Measurements from ENCODE around the gene SCARF2. TPM values are rescaled to one million over a fixed set of nuclear protein-coding genes. Genes with fewer than 3 reads are reported as not detected.
A peak's percentile ranks its signal among the peaks of the same experiment; 100 is the strongest.

SCARF2 gene
- total RNA-seq, 2 donors from 2014 or later = 49.4 to 108 TPM

- no peak for DNase-seq (ENCODE audit: low spot score)
- ATAC-seq (ENCODE audit: insufficient number of reproducible peaks, low FRiP score, low read depth) = no peak
These were observed 2.0 kb downstream of the SCARF2 start for GRCh38 chr22:20435436-20436306.

GRCh38 chr22:20434773-20435172, 2.9 kb downstream of the SCARF2 start:
- TF ChIP-seq, protein P1, sequence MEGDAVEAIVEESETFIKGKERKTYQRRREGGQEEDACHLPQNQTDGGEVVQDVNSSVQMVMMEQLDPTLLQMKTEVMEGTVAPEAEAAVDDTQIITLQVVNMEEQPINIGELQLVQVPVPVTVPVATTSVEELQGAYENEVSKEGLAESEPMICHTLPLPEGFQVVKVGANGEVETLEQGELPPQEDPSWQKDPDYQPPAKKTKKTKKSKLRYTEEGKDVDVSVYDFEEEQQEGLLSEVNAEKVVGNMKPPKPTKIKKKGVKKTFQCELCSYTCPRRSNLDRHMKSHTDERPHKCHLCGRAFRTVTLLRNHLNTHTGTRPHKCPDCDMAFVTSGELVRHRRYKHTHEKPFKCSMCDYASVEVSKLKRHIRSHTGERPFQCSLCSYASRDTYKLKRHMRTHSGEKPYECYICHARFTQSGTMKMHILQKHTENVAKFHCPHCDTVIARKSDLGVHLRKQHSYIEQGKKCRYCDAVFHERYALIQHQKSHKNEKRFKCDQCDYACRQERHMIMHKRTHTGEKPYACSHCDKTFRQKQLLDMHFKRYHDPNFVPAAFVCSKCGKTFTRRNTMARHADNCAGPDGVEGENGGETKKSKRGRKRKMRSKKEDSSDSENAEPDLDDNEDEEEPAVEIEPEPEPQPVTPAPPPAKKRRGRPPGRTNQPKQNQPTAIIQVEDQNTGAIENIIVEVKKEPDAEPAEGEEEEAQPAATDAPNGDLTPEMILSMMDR (IDR thresholded peaks at IDR 0.05) = no peak
- DNase-seq (ENCODE audit: low spot score) (no peak), ATAC-seq (ENCODE audit: insufficient number of reproducible peaks, low FRiP score, low read depth) (no peak)
- no peaks in the 10 kb centered on the region for H3K27me3 ChIP-seq (replicated peaks; ENCODE audit: insufficient read depth)
- peaks cover 3 to 41% of the 10 kb centered on the region in 2 donors for H3K4me1 ChIP-seq (ENCODE audit: control insufficient read depth in 1 of 2, low read depth in 2 of 2)
- H3K4me3 ChIP-seq = no peak overlapping the region
- peaks cover 3% of the 10 kb centered on the region for H3K36me3 ChIP-seq
- no peaks in the 10 kb centered on the region for H3K9me3 ChIP-seq
- H3K27ac ChIP-seq = no peak overlapping the region

More at GRCh38 chr22:20435436-20436306, 2.0 kb downstream of the SCARF2 start:
- no peaks in the 10 kb centered on the region for H3K9me3 ChIP-seq
- TF ChIP-seq, protein P1 (IDR thresholded peaks at IDR 0.05) = no peak
- no peaks in the 10 kb centered on the region for H3K36me3 ChIP-seq
- peak overlapping the region; percentile 74 for H3K4me3 ChIP-seq
- no peaks in the 10 kb centered on the region for H3K27me3 ChIP-seq (replicated peaks; ENCODE audit: insufficient read depth)
- H3K27ac ChIP-seq = no peak overlapping the region
- H3K4me1 ChIP-seq (ENCODE audit: control insufficient read depth in 1 of 2, low read depth in 2 of 2) = peaks cover 3 to 40% of the 10 kb centered on the region in 2 donors

DNA sequence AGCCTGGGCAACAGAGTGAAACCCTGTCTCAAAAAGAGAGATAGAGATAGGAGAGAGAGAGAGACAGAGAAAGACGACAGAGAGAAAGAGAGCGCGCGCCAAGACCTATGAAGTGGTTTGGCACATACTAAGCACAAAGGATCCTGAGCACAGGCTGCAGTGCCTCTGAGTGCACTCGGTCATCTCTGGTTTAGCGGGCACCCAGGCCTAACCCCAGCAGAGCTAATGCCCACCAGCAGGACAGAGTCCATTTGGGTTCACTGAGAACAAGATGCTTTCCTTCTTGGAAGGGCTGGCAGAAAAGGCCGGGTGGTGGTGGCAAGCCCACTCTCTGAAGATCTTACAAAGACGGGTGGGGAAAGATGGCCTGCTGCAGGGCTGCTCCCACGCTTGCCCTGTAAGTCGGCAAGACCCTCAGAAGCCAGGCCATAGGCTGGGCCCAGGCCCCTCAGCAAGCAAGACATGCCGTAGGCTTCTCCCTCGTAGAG, 3.3 kb downstream of the SCARF2 start:
- DNase-seq (ENCODE audit: low spot score) = no peak

DNA sequence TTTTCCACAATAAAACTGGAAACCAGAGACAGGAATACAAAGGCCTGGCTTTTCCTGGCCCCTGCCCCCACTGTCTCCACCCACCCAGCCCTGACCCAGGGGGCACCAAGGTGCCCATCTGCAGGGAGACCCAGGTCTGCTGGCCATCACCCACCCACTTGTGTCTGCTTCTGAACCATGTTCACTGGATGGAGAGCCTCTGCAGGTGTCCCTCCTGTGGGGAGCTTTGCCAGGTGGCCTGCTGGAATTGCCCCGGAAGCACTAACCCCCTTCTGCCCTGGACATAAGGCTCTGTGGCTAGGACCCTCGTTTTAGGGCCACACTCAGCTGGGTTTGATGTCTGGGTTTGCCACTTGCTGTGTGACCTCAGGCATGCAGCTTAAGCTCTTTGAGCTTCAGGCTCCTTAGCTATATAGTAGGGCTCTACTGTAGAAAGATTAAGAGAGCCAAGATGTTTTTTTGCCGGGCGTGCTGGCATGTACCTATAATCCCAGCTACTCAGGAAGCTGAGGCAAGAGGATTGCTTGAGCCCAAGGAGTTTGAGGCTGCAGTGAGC, 3.9 kb downstream of the SCARF2 start:
- Histone ChIP-seq H3K36me3 (peaks cover 12% of the 10 kb centered on the region), H3K4me3 (no peak overlapping the region), H3K9me3 (no peaks in the 10 kb centered on the region), H3K27me3 (replicated peaks; ENCODE audit: insufficient read depth) (no peaks in the 10 kb centered on the region), H3K27ac (no peak overlapping the region), H3K4me1 (ENCODE audit: control insufficient read depth in 1 of 2, low read depth in 2 of 2) (peaks cover under 1 to 34% of the 10 kb centered on the region in 2 donors)
- TF ChIP-seq, protein P1 (IDR thresholded peaks at IDR 0.05) = no peak
- ATAC-seq (ENCODE audit: insufficient number of reproducible peaks, low FRiP score, low read depth) (no peak), DNase-seq (ENCODE audit: low spot score) (no peak)

More for the DNA sequence above, 3.3 kb downstream of the SCARF2 start:
- Histone ChIP-seq H3K9me3 (no peaks in the 10 kb centered on the region), H3K27ac (no peak overlapping the region), H3K36me3 (peaks cover 7% of the 10 kb centered on the region), H3K4me1 (ENCODE audit: control insufficient read depth in 1 of 2, low read depth in 2 of 2) (peaks cover 3 to 39% of the 10 kb centered on the region in 2 donors), H3K4me3 (no peak overlapping the region), H3K27me3 (replicated peaks; ENCODE audit: insufficient read depth) (no peaks in the 10 kb centered on the region)
- ATAC-seq (ENCODE audit: insufficient number of reproducible peaks, low FRiP score, low read depth) = no peak
- TF ChIP-seq, protein P1 (IDR thresholded peaks at IDR 0.05) = no peak

DNA sequence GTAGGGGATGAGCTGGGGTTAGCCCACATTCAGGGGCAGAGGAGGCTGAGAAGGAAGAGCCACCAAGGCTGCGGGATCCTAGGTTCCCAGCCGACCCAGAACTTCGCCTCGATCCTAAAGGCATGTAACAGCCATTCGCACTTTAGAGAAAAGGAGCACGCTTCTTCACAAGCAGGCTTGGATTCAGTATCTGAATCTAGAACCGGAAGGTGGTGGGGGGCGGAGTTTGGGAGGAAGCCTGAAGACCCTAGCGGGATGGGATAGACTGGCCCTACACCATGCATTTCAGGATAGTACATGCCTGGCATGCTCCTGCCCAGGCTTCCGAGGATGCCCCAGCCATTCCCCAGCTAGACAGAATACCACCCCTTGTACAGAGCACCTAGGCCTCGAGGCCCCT, 4.4 kb downstream of the SCARF2 start:
- Histone ChIP-seq H3K9me3 (no peaks in the 10 kb centered on the region), H3K4me3 (no peak overlapping the region), H3K4me1 (ENCODE audit: control insufficient read depth in 1 of 2, low read depth in 2 of 2) (peaks cover 0 to 31% of the 10 kb centered on the region in 2 donors), H3K27me3 (replicated peaks; ENCODE audit: insufficient read depth) (no peaks in the 10 kb centered on the region), H3K36me3 (peaks cover 17% of the 10 kb centered on the region), H3K27ac (no peak overlapping the region)
- TF ChIP-seq, protein P1 (IDR thresholded peaks at IDR 0.05) = no peak
- ATAC-seq (ENCODE audit: insufficient number of reproducible peaks, low FRiP score, low read depth) (no peak), DNase-seq (ENCODE audit: low spot score) (no peak)

Data from thoracic aorta (tissue), 2 donors.